ENCODE results near the gene SCARF2.

DNA sequence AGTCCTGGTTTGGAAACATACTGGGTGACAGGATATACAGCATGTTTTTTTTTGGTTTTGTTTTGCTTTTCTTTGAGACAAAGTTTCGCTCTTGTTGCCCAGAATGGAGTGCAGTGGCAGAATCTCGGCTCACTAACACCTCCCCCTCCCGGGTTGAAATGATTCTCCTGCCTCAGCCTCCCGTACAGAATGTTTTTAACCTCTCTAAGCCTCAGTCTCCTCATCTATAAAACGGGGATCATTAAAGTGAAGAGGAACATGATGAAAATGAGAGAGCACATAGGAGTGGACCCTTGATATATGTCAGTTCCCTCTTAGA, 28.1 kb upstream of the SCARF2 start:
- TF ChIP-seq, protein P1, sequence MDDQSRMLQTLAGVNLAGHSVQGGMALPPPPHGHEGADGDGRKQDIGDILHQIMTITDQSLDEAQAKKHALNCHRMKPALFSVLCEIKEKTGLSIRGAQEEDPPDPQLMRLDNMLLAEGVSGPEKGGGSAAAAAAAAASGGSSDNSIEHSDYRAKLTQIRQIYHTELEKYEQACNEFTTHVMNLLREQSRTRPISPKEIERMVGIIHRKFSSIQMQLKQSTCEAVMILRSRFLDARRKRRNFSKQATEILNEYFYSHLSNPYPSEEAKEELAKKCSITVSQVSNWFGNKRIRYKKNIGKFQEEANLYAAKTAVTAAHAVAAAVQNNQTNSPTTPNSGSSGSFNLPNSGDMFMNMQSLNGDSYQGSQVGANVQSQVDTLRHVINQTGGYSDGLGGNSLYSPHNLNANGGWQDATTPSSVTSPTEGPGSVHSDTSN (CRISPR knock-in tag; IDR thresholded peaks at IDR 0.05) = no peak
- TF ChIP-seq, protein P2, sequence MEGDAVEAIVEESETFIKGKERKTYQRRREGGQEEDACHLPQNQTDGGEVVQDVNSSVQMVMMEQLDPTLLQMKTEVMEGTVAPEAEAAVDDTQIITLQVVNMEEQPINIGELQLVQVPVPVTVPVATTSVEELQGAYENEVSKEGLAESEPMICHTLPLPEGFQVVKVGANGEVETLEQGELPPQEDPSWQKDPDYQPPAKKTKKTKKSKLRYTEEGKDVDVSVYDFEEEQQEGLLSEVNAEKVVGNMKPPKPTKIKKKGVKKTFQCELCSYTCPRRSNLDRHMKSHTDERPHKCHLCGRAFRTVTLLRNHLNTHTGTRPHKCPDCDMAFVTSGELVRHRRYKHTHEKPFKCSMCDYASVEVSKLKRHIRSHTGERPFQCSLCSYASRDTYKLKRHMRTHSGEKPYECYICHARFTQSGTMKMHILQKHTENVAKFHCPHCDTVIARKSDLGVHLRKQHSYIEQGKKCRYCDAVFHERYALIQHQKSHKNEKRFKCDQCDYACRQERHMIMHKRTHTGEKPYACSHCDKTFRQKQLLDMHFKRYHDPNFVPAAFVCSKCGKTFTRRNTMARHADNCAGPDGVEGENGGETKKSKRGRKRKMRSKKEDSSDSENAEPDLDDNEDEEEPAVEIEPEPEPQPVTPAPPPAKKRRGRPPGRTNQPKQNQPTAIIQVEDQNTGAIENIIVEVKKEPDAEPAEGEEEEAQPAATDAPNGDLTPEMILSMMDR (tag by site-specific recombination; IDR thresholded peaks at IDR 0.05) = no peak
- no peak for TF ChIP-seq ZNF24 (tag by site-specific recombination; IDR thresholded peaks at IDR 0.05)
- TF ChIP-seq SCRT1 (tag by site-specific recombination; IDR thresholded peaks at IDR 0.05; ENCODE audit: borderline replicate concordance) = no peak
- TF ChIP-seq, protein P3, sequence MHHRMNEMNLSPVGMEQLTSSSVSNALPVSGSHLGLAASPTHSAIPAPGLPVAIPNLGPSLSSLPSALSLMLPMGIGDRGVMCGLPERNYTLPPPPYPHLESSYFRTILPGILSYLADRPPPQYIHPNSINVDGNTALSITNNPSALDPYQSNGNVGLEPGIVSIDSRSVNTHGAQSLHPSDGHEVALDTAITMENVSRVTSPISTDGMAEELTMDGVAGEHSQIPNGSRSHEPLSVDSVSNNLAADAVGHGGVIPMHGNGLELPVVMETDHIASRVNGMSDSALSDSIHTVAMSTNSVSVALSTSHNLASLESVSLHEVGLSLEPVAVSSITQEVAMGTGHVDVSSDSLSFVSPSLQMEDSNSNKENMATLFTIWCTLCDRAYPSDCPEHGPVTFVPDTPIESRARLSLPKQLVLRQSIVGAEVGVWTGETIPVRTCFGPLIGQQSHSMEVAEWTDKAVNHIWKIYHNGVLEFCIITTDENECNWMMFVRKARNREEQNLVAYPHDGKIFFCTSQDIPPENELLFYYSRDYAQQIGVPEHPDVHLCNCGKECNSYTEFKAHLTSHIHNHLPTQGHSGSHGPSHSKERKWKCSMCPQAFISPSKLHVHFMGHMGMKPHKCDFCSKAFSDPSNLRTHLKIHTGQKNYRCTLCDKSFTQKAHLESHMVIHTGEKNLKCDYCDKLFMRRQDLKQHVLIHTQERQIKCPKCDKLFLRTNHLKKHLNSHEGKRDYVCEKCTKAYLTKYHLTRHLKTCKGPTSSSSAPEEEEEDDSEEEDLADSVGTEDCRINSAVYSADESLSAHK (tag by site-specific recombination; IDR thresholded peaks at IDR 0.05) = no peak
- TF ChIP-seq ZNF335 (tag by site-specific recombination; conservative IDR thresholded peaks at IDR 0.05) = no peak
- no peak for TF ChIP-seq ZFP41 (tag by site-specific recombination; IDR thresholded peaks at IDR 0.05; ENCODE audit: borderline replicate concordance)

All from HEK293 (cell line).